Glutamatergic neuron (in vitro differentiated cells): ENCODE data around the gene CDH11. TPM values are rescaled to one million over a fixed set of nuclear protein-coding genes. Genes with fewer than 3 reads are reported as not detected.

Source experiments
- DNase-seq: peaks from one replicate; pipeline ENCODE4 v3.0.0; 2022
- H3K27ac Mint-ChIP-seq: one replicate; pipeline ENCODE4 v1.8.0; 2020; ENCODE audit warnings: mild to moderate bottlenecking, mixed read lengths, inconsistent platforms; ENCODE audit not compliant: unreplicated experiment
- H3K27me3 Mint-ChIP-seq: one replicate; pipeline ENCODE4 v1.8.0; 2020; ENCODE audit warnings: mild to moderate bottlenecking, moderate library complexity, mixed read lengths, inconsistent platforms; ENCODE audit not compliant: unreplicated experiment
- H3K36me3 Mint-ChIP-seq: one replicate; pipeline ENCODE4 v1.8.0; 2020; ENCODE audit warnings: mild to moderate bottlenecking, mixed read lengths, inconsistent platforms; ENCODE audit not compliant: unreplicated experiment
- H3K4me1 Mint-ChIP-seq: one replicate; pipeline ENCODE4 v1.8.0; 2020; ENCODE audit warnings: mild to moderate bottlenecking, low read depth, mixed read lengths, inconsistent platforms; ENCODE audit not compliant: unreplicated experiment
- H3K4me3 Mint-ChIP-seq: one replicate; pipeline ENCODE4 v1.8.0; 2020; ENCODE audit warnings: mild to moderate bottlenecking, mixed read lengths, inconsistent platforms; ENCODE audit not compliant: unreplicated experiment
- H3K9me3 Mint-ChIP-seq: one replicate; pipeline ENCODE4 v1.8.0; 2020; ENCODE audit warnings: mild to moderate bottlenecking, moderate library complexity, mixed read lengths, inconsistent platforms; ENCODE audit not compliant: unreplicated experiment
- total RNA-seq: library from RNA; stranded (reverse); fragmentation: NEBNext Ultra II Directional; extraction: Animal tissue kit (Norgen Biotek cat#: 25700); gene quantifications from one replicate; pipeline ENCODE4 v1.2.1, GENCODE V29; 2021; ENCODE audit not compliant: unreplicated experiment
- TF ChIP-seq, protein P1 (sequence below): fragments of 200-600 bp; sonication (generic); IDR thresholded peaks from one replicate; pipeline ENCODE4 v1.5.0; 2021; ENCODE audit not compliant: partially characterized antibody, unreplicated experiment

Gene CDH11
- total RNA-seq, 1 donor from 2014 or later: 2.6 TPM

- Mint-ChIP-seq H3K9me3 (peaks cover 6% of the 10 kb centered on the region), H3K4me3 (peak overlapping the region; percentile 76), H3K27ac (no peak overlapping the region), H3K4me1 (peaks cover 17% of the 10 kb centered on the region), H3K36me3 (no peaks in the 10 kb centered on the region), H3K27me3 (peaks cover 22% of the 10 kb centered on the region)
- TF ChIP-seq, protein P1, sequence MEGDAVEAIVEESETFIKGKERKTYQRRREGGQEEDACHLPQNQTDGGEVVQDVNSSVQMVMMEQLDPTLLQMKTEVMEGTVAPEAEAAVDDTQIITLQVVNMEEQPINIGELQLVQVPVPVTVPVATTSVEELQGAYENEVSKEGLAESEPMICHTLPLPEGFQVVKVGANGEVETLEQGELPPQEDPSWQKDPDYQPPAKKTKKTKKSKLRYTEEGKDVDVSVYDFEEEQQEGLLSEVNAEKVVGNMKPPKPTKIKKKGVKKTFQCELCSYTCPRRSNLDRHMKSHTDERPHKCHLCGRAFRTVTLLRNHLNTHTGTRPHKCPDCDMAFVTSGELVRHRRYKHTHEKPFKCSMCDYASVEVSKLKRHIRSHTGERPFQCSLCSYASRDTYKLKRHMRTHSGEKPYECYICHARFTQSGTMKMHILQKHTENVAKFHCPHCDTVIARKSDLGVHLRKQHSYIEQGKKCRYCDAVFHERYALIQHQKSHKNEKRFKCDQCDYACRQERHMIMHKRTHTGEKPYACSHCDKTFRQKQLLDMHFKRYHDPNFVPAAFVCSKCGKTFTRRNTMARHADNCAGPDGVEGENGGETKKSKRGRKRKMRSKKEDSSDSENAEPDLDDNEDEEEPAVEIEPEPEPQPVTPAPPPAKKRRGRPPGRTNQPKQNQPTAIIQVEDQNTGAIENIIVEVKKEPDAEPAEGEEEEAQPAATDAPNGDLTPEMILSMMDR: no peak
- DNase-seq: peak; percentile 53
These were observed 787 bp downstream of the CDH11 start for GRCh38 chr16:65120831-65121721.

- peak overlapping the region; percentile 76 for H3K4me3 Mint-ChIP-seq
- DNase-seq: no peak
- H3K27me3 Mint-ChIP-seq: peaks cover 22% of the 10 kb centered on the region
- peaks cover 17% of the 10 kb centered on the region for H3K4me1 Mint-ChIP-seq
- peaks cover 6% of the 10 kb centered on the region for H3K9me3 Mint-ChIP-seq
- no peak overlapping the region for H3K27ac Mint-ChIP-seq
- TF ChIP-seq, protein P1: no peak
- H3K36me3 Mint-ChIP-seq: no peaks in the 10 kb centered on the region
These were observed 1.4 kb downstream of the CDH11 start for GRCh38 chr16:65120461-65120830.

DNA sequence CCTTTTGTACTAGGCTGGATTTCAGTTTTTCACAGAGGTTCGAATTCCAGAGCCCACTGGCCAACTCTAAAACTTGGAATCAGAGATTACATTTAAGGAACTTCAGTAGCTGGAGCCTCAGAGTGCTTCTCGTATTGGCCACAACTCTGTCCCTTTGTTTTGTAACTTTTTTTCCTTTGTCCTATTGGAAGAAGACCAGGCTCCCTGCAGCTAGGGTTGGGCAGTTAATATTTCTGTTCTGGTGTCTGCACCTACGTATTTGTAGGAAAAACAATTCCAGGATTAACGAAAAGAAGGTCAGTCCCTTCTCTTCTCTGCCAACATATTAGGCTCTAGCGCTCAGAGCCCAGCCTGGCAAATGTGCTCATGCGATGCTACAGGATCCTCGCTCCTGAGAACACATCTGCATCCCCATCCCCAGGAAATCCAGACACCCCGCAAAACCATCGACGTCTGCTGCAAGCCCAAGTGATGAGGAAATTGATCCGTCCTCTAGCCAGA is 1.9 kb downstream of the CDH11 start:
- Mint-ChIP-seq H3K36me3 (no peaks in the 10 kb centered on the region), H3K4me3 (peak overlapping the region; percentile 76), H3K4me1 (peaks cover 18% of the 10 kb centered on the region), H3K27me3 (peaks cover 22% of the 10 kb centered on the region), H3K9me3 (peaks cover 6% of the 10 kb centered on the region), H3K27ac (no peak overlapping the region)
- DNase-seq: no peak
- TF ChIP-seq, protein P1: no peak

- no peak overlapping the region for H3K27ac Mint-ChIP-seq
- H3K4me1 Mint-ChIP-seq: peaks cover 22% of the 10 kb centered on the region
- DNase-seq: no peak
- H3K36me3 Mint-ChIP-seq: no peaks in the 10 kb centered on the region
- H3K27me3 Mint-ChIP-seq: peaks cover 22% of the 10 kb centered on the region
- TF ChIP-seq, protein P1: no peak
- H3K9me3 Mint-ChIP-seq: peaks cover 6% of the 10 kb centered on the region
- no peak overlapping the region for H3K4me3 Mint-ChIP-seq
These were observed 2.4 kb downstream of the CDH11 start for GRCh38 chr16:65119435-65119834.

GRCh38 chr16:65118871-65119270 is 3.0 kb downstream of the CDH11 start:
- H3K9me3 Mint-ChIP-seq: peaks cover 3% of the 10 kb centered on the region
- peaks cover 24% of the 10 kb centered on the region for H3K4me1 Mint-ChIP-seq
- no peak overlapping the region for H3K4me3 Mint-ChIP-seq
- no peak for DNase-seq
- TF ChIP-seq, protein P1: no peak
- H3K27ac Mint-ChIP-seq: no peak overlapping the region
- H3K27me3 Mint-ChIP-seq: peaks cover 16% of the 10 kb centered on the region
- H3K36me3 Mint-ChIP-seq: no peaks in the 10 kb centered on the region
